Endothelial cell of umbilical vein (primary cell): ENCODE measurements around the gene ZFP62. TPM values are rescaled to one million over a fixed set of nuclear protein-coding genes. Genes with fewer than 3 reads are reported as not detected.

Source experiments
- BruUV-seq: library from RNA; stranded (reverse); fragments of 400-500 nt; replicated peaks from 2 replicates; lab custom pipeline; 2021; lab: Mats Ljungman, UMichigan
- CTCF ChIA-PET: fragments of 300-600, 350-600 bp; sonication (Branson Sonifier 250); formaldehyde crosslinking; loops from one replicate; lab custom pipeline; 2021; ENCODE audit warnings: antibody characterized with exemption, inconsistent platforms; lab: Charles Lee
- POLR2A ChIA-PET: fragments of 300-600, 350-600 bp; sonication (Branson Sonifier 250); formaldehyde crosslinking; loops from one replicate; lab custom pipeline; 2021; ENCODE audit warnings: antibody characterized with exemption, inconsistent platforms; lab: Charles Lee
- DNase-seq: peaks from one replicate; pipeline ENCODE4 v3.0.0-alpha.2; 2011; ENCODE audit warnings: low read depth, low spot score
- FAIRE-seq: peaks from 2 replicates; lab custom pipeline; 2011; peaks lifted over from hg19 to GRCh38; lab: Jason Lieb, UNC
- H2AFZ ChIP-seq: 2 replicates; pipeline ENCODE4 v1.6.0; 2012; ENCODE audit warnings: low read depth, low read length, control low read depth, inconsistent platforms
- H3K27ac ChIP-seq: 2 replicates; pipeline ENCODE4 v1.5.1; 2011; ENCODE audit warnings: low read depth, mild to moderate bottlenecking, control low read depth, low read length, moderate library complexity; ENCODE audit not compliant: insufficient read depth
- H3K27me3 ChIP-seq, 2 experiments: 2 replicates each; pipeline versions ENCODE4 v1.6.0 to v1.6.1; 2011; ENCODE audit warnings: low read length in 2 of 2, mixed read lengths in 1 of 2; ENCODE audit not compliant: control insufficient read depth in 2 of 2, insufficient read depth in 2 of 2
- H3K36me3 ChIP-seq, 2 experiments: 2 replicates in 1 of 2; 3 replicates in 1 of 2; pipeline ENCODE4 v1.5.1; 2011; ENCODE audit warnings: low read length in 2 of 2, mild to moderate bottlenecking in 1 of 2, moderate library complexity in 1 of 2; ENCODE audit not compliant: control insufficient read depth in 2 of 2, insufficient read depth in 2 of 2; ENCODE audit errors: extremely low read depth in 1 of 2
- H3K4me1 ChIP-seq: 3 replicates; pipeline ENCODE4 v1.5.1; 2011; ENCODE audit warnings: mild to moderate bottlenecking, low read length; ENCODE audit not compliant: control insufficient read depth, insufficient read depth; ENCODE audit errors: extremely low read depth
- H3K4me2 ChIP-seq: 2 replicates; pipeline ENCODE4 v1.6.1; 2011; ENCODE audit warnings: low read length, control low read depth, mixed read lengths; ENCODE audit not compliant: insufficient read depth
- H3K4me3 ChIP-seq, 3 experiments: fragments of 200-600 bp in 1 of 3; sonication (generic), shearing (Covaris generic) in 1 of 3; replicated peaks in 1 of 3; 2 replicates each; pipeline ENCODE4 v1.5.1; 2011 to 2016; ENCODE audit warnings: control low read depth in 3 of 3, low read length in 3 of 3, mild to moderate bottlenecking in 2 of 3, inconsistent platforms in 1 of 3, low read depth in 1 of 3, moderate library complexity in 1 of 3; ENCODE audit not compliant: insufficient read depth in 1 of 3
- H3K79me2 ChIP-seq: 2 replicates; pipeline ENCODE4 v1.6.0; 2012; ENCODE audit warnings: low read length, inconsistent platforms; ENCODE audit not compliant: control insufficient read depth, insufficient read depth
- H3K9ac ChIP-seq: replicated peaks from 2 replicates; pipeline ENCODE3; 2011; ENCODE audit warnings: low read length, control low read depth; ENCODE audit not compliant: insufficient read depth; ENCODE audit errors: extremely low read depth
- H3K9me1 ChIP-seq: replicated peaks from 3 replicates; pipeline ENCODE4 v1.6.0; 2011; ENCODE audit warnings: mild to moderate bottlenecking, low read length; ENCODE audit not compliant: control insufficient read depth, insufficient read depth; ENCODE audit errors: extremely low read depth
- H3K9me3 ChIP-seq: replicated peaks from 2 replicates; pipeline ENCODE4 v1.5.1; 2012; ENCODE audit warnings: low read length, inconsistent platforms; ENCODE audit not compliant: control insufficient read depth, insufficient read depth
- H4K20me1 ChIP-seq: replicated peaks from 2 replicates; pipeline ENCODE3; 2011; ENCODE audit warnings: mild to moderate bottlenecking, low read length; ENCODE audit not compliant: control insufficient read depth, insufficient read depth; ENCODE audit errors: extremely low read depth
- CTCF ChIP-seq, 2 donors: IDR thresholded peaks; 1 replicate in 1 of 2; 2 replicates in 1 of 2; pipeline ENCODE4 v1.5.1; 2011; ENCODE audit warnings: low read length in 2 of 2, mild to moderate bottlenecking in 2 of 2, moderate library complexity in 2 of 2, control low read depth in 1 of 2, inconsistent platforms in 1 of 2, low read depth in 1 of 2; ENCODE audit not compliant: insufficient read depth in 1 of 2; ENCODE audit errors: extremely low read depth in 1 of 2
- MAX ChIP-seq: IDR thresholded peaks from 2 replicates; pipeline ENCODE4 v1.6.1; 2011; ENCODE audit not compliant: insufficient read depth, insufficient read length
- POLR2AphosphoS5 ChIP-seq: IDR thresholded peaks from 2 replicates; pipeline ENCODE4 v1.6.1; 2012; ENCODE audit warnings: low read depth, mild to moderate bottlenecking, control low read depth, low read length, moderate library complexity; ENCODE audit not compliant: insufficient read depth
- dilution Hi-C: fragments of 300-500 bp; cut with MboI; formaldehyde crosslinking; loops from one replicate; pipeline ENCODE4 v1.15.0; 2019; ENCODE audit warnings: low sequenced_read_pairs; ENCODE audit not compliant: extremely low pct_ligation_motif_present
- intact Hi-C: fragments of 100-400 bp; cut with micrococcal nuclease; formaldehyde crosslinking; loops from one replicate; pipeline ENCODE4 v1.10.0; 2022
- polyA plus RNA-seq, 4 experiments: library from polyadenylated mRNA; depleted of rRNA in 3 of 4; stranded (reverse) in 3 of 4; unstranded in 1 of 4; fragments of >200 nt; gene quantifications; 2 replicates each; pipeline versions ENCODE4 v1.2.1 to v1.2.3, GENCODE V29; 2011 to 2012; ENCODE audit warnings: missing spikeins in 1 of 4
- total RNA-seq: library from RNA; stranded (reverse); gene quantifications from 2 replicates; pipeline ENCODE4 v1.2.3, GENCODE V29; 2021

ZFP62 gene
- total and polyA plus RNA-seq, 2 donors (not counting 3 experiments of a cell fraction or from before 2014, with no cell fraction given) = 3.7 to 19.7 TPM

GRCh38 chr5:180799902-180800801 is 60.9 kb downstream of the ZFP62 start:
- Histone ChIP-seq H3K9me1 (no peaks in the 10 kb centered on the region), H3K9me3 (no peaks in the 10 kb centered on the region), H2AFZ (no peak overlapping the region), H3K4me1 (peaks cover 37% of the 10 kb centered on the region), H3K4me3 (no peak overlapping the region), H4K20me1 (peaks cover 23% of the 10 kb centered on the region), H3K27me3 (no peaks in the 10 kb centered on the region), H3K79me2 (peaks cover 66% of the 10 kb centered on the region), H3K9ac (no peak overlapping the region), H3K4me2 (peak overlapping the region; percentile 93), H3K36me3 (peaks cover 2 to 3% of the 10 kb centered on the region in 2 experiments), H3K27ac (no peak overlapping the region)
- intact Hi-C loops = loop anchor here (5.0 to 10.0 kb wide), 3 partner anchors 305 to 462 kb away; partner anchors contain the start of genes CNOT6 and TRIM52
- no TSS peak for BruUV-seq
- POLR2A ChIA-PET = no interaction called here
- DNase-seq (no peak), FAIRE-seq (no peak)
- dilution Hi-C loops = no loop called here
- TF ChIP-seq POLR2AphosphoS5 = no peak
- TF ChIP-seq MAX = no peak
- peak; percentile 15 to 19 for TF ChIP-seq CTCF (IDR thresholded peaks at IDR 0.05; ENCODE audit: extremely low read depth in 1 of 2, insufficient read depth in 1 of 2, low read depth in 1 of 2, low read length in 2 of 2)
- CTCF ChIA-PET = interaction anchor here (0.9 to 1.8 kb wide), 3 partner anchors 11 to 16 kb away, joined by 3 to 9 read pairs (median 5); no protein-coding TSS in a partner anchor
